B cell (primary cell): ENCODE data around the gene AFF2. TPM values are rescaled to one million over a fixed set of nuclear protein-coding genes. Genes with fewer than 3 reads are reported as not detected.

Experiments
- ATAC-seq: fragments of 200-7000 bp; cut with Tn5 transposase; one replicate; pipeline ENCODE4 v1.10.0; 2021; ENCODE audit warnings: low read depth, mild to moderate bottlenecking, moderate number of reproducible peaks, moderate library complexity
- CTCF ChIA-PET: fragments of 350-600 bp; sonication (Branson Sonifier 250); formaldehyde crosslinking; loops from one replicate; lab custom pipeline; 2021; ENCODE audit warnings: antibody characterized with exemption, inconsistent platforms; lab: Charles Lee
- POLR2A ChIA-PET: fragments of 350-600 bp; sonication (Branson Sonifier 250); formaldehyde crosslinking; loops from one replicate; lab custom pipeline; 2021; ENCODE audit warnings: antibody characterized with exemption; lab: Charles Lee
- DNase-seq: peaks from one replicate; pipeline ENCODE4 v3.0.0; 2013
- H2AFZ ChIP-seq: 2 replicates; pipeline ENCODE4 v1.6.1; 2012; ENCODE audit warnings: mild to moderate bottlenecking, low read depth, low read length; ENCODE audit not compliant: insufficient read depth, poor library complexity, severe bottlenecking
- H3K27ac ChIP-seq, 2 donors: 1 replicate in 1 of 2; 2 replicates in 1 of 2; pipeline ENCODE4 v1.5.1; 2012 to 2013; ENCODE audit warnings: low read length in 2 of 2, mild to moderate bottlenecking in 2 of 2, moderate library complexity in 1 of 2
- H3K27me3 ChIP-seq, 4 experiments: fragments of 200-600 bp in 1 of 4; sonication (generic) in 1 of 4; replicated peaks in 1 of 4; 1 replicate in 2 of 4; 2 replicates in 2 of 4; pipeline versions ENCODE4 v1.6.1 to v1.7.0; 2013 to 2016; ENCODE audit warnings: low read length in 3 of 4, mild to moderate bottlenecking in 2 of 4, mixed read lengths in 1 of 4, moderate library complexity in 1 of 4; ENCODE audit not compliant: insufficient read depth in 4 of 4, control insufficient read depth in 3 of 4; ENCODE audit errors: control extremely low read depth in 1 of 4
- H3K36me3 ChIP-seq, 2 experiments: replicated peaks in 1 of 2; 1 replicate in 1 of 2; 2 replicates in 1 of 2; pipeline versions ENCODE4 v1.6.1 to v1.7.1; 2013; ENCODE audit warnings: low read length in 1 of 2; ENCODE audit not compliant: insufficient read depth in 2 of 2, control insufficient read depth in 1 of 2; ENCODE audit errors: control extremely low read depth in 1 of 2, extremely low read depth in 1 of 2
- H3K4me1 ChIP-seq, 2 donors: fragments of 200-600 bp in 1 of 2; sonication (generic) in 1 of 2; 1 replicate in 1 of 2; 2 replicates in 1 of 2; pipeline versions ENCODE4 v1.5.1 to v1.6.1; 2013 to 2017; ENCODE audit warnings: low read length in 2 of 2; ENCODE audit not compliant: control insufficient read depth in 2 of 2, insufficient read depth in 2 of 2
- H3K4me2 ChIP-seq: replicated peaks from 2 replicates; pipeline ENCODE3; 2012; ENCODE audit warnings: mild to moderate bottlenecking, low read depth, low read length; ENCODE audit not compliant: poor library complexity, severe bottlenecking
- H3K4me3 ChIP-seq, 5 experiments: fragments of 200-600 bp in 1 of 5; sonication (generic) in 1 of 5; 1 replicate in 3 of 5; 2 replicates in 2 of 5; pipeline versions ENCODE4 v1.5.1 to v1.7.0; 2011 to 2016; ENCODE audit warnings: low read length in 4 of 5, mild to moderate bottlenecking in 4 of 5, low read depth in 2 of 5, control low read depth in 1 of 5, moderate library complexity in 1 of 5; ENCODE audit not compliant: insufficient read depth in 1 of 5; ENCODE audit errors: control extremely low read depth in 1 of 5, extremely low read depth in 1 of 5
- H3K79me2 ChIP-seq: fragments of 200-600 bp; sonication (generic); one replicate; pipeline ENCODE4 v1.6.0; 2016; ENCODE audit warnings: low read length; ENCODE audit not compliant: control insufficient read depth, insufficient read depth
- H3K9ac ChIP-seq: fragments of 200-600 bp; sonication (generic); 2 replicates; pipeline ENCODE4 v1.6.1; 2017; ENCODE audit warnings: mild to moderate bottlenecking, low read length, moderate library complexity
- H3K9me3 ChIP-seq, 3 donors: one replicate each; pipeline versions ENCODE4 v1.6.1 to v1.7.1; 2013; ENCODE audit warnings: low read length in 2 of 3; ENCODE audit not compliant: control insufficient read depth in 2 of 3, insufficient read depth in 1 of 3; ENCODE audit errors: control extremely low read depth in 1 of 3
- H4K20me1 ChIP-seq: 2 replicates; pipeline ENCODE4 v1.6.0; 2012; ENCODE audit warnings: mild to moderate bottlenecking, low read length; ENCODE audit not compliant: insufficient read depth, control insufficient read depth, poor library complexity, severe bottlenecking
- H3K27ac Mint-ChIP-seq: one replicate; pipeline ENCODE4 v1.8.0; 2021; ENCODE audit warnings: mixed read lengths
- H3K27me3 Mint-ChIP-seq: one replicate; pipeline ENCODE4 v1.8.0; 2021; ENCODE audit warnings: mixed read lengths
- H3K4me1 Mint-ChIP-seq: one replicate; pipeline ENCODE4 v1.8.0; 2021; ENCODE audit warnings: mixed read lengths
- H3K4me3 Mint-ChIP-seq: one replicate; pipeline ENCODE4 v1.8.0; 2021; ENCODE audit warnings: mixed read lengths
- H3K9me3 Mint-ChIP-seq: one replicate; pipeline ENCODE4 v1.8.0; 2022; ENCODE audit warnings: mixed read lengths; ENCODE audit not compliant: insufficient read depth
- EZH2 ChIP-seq: IDR thresholded peaks from 2 replicates; pipeline ENCODE4 v1.6.1; 2012; ENCODE audit warnings: borderline replicate concordance, low read depth, mild to moderate bottlenecking, moderate library complexity, low read length; ENCODE audit not compliant: insufficient read depth, poor library complexity, severe bottlenecking
- WGBS: methylation state at CpG from one replicate; pipeline ENCODE4 v1.1.5; 2013; ENCODE audit warnings: missing lambda C conversion rate; ENCODE audit not compliant: insufficient coverage; 5-methylcytosine and 5-hydroxymethylcytosine counted together
- intact Hi-C: fragments of 100-400 bp; cut with micrococcal nuclease; formaldehyde crosslinking; loops from one replicate; pipeline ENCODE4 v1.10.0; 2022
- polyA plus RNA-seq: library from polyadenylated mRNA; depleted of rRNA; stranded (reverse); fragments of >200 nt; gene quantifications from 2 replicates; pipeline ENCODE4 v1.2.3, GENCODE V29; 2012
- total RNA-seq, 2 donors: library from RNA; stranded (reverse); fragments of 120-200 nt in 1 of 2; gene quantifications; 1 replicate in 1 of 2; 2 replicates in 1 of 2; pipeline versions ENCODE4 v1.2.3 to v1.2.4, GENCODE V29; 2013 to 2022
- TF ChIP-seq, protein P1 (sequence below): fragments of 200-600 bp; IDR thresholded peaks from one replicate; pipeline ENCODE4 v1.8.0; 2022; ENCODE audit warnings: antibody characterized with exemption, mild to moderate bottlenecking

The AFF2 gene
- total and polyA plus RNA-seq, 2 donors (not counting 1 experiment from before 2014, with no cell fraction given) = 0.06 to 12.0 TPM

DNA sequence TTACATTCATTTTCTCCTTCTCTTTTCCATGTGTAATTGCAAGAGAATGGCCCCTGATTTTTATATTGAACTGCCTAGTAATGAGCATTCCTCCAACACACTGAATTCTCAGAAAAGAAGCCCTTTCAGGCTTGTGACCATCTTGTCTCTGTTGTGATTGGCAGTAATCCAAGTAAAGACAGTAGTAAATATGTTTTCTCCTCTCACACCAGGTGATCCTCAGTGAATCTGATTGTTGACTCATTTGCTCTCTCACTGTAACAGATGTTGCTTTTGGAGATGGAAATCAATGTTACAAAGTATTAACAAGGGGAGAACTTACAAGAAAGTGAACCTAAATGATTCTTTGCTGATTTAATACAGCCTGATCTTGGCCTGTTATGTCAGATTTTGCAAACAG lies 271.0 kb downstream of the AFF2 start:
- TF ChIP-seq, protein P1, sequence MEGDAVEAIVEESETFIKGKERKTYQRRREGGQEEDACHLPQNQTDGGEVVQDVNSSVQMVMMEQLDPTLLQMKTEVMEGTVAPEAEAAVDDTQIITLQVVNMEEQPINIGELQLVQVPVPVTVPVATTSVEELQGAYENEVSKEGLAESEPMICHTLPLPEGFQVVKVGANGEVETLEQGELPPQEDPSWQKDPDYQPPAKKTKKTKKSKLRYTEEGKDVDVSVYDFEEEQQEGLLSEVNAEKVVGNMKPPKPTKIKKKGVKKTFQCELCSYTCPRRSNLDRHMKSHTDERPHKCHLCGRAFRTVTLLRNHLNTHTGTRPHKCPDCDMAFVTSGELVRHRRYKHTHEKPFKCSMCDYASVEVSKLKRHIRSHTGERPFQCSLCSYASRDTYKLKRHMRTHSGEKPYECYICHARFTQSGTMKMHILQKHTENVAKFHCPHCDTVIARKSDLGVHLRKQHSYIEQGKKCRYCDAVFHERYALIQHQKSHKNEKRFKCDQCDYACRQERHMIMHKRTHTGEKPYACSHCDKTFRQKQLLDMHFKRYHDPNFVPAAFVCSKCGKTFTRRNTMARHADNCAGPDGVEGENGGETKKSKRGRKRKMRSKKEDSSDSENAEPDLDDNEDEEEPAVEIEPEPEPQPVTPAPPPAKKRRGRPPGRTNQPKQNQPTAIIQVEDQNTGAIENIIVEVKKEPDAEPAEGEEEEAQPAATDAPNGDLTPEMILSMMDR = no peak
- no peak for TF ChIP-seq EZH2
- Mint-ChIP-seq H3K9me3 (no peaks in the 10 kb centered on the region), H3K4me1 (no peaks in the 10 kb centered on the region), H3K4me3 (no peak overlapping the region), H3K27me3 (no peaks in the 10 kb centered on the region), H3K27ac (no peak overlapping the region)
- ChIA-PET CTCF (no interaction called here), POLR2A (no interaction called here)
- Histone ChIP-seq H3K79me2 (no peaks in the 10 kb centered on the region), H3K36me3 (no peaks in the 10 kb centered on the region), H3K4me2 (no peak overlapping the region), H3K9me3 (no peaks in the 10 kb centered on the region), H4K20me1 (no peaks in the 10 kb centered on the region), H3K27ac (no peak overlapping the region), H2AFZ (no peak overlapping the region), H3K4me3 (no peak overlapping the region), H3K27me3 (no peaks in the 10 kb centered on the region), H3K4me1 (no peaks in the 10 kb centered on the region), H3K9ac (no peak overlapping the region)
- ATAC-seq (no peak), DNase-seq (no peak)
- intact Hi-C loops = no loop called here

GRCh38 chrX:148774276-148774675 lies 273.9 kb downstream of the AFF2 start:
- WGBS = no CpG with 5 or more reads among the region's 4 CpGs
- Mint-ChIP-seq H3K4me3 (no peak overlapping the region), H3K4me1 (no peaks in the 10 kb centered on the region), H3K9me3 (no peaks in the 10 kb centered on the region), H3K27ac (no peak overlapping the region), H3K27me3 (no peaks in the 10 kb centered on the region)
- POLR2A ChIA-PET = no interaction called here
- CTCF ChIA-PET = no interaction called here
- Histone ChIP-seq H2AFZ (no peak overlapping the region), H3K27ac (no peak overlapping the region), H3K4me1 (no peaks in the 10 kb centered on the region), H3K9me3 (no peaks in the 10 kb centered on the region), H3K4me3 (no peak overlapping the region), H3K36me3 (no peaks in the 10 kb centered on the region), H3K9ac (no peak overlapping the region), H3K4me2 (no peak overlapping the region), H4K20me1 (no peaks in the 10 kb centered on the region), H3K79me2 (no peaks in the 10 kb centered on the region), H3K27me3 (no peaks in the 10 kb centered on the region)
- DNase-seq (no peak), ATAC-seq (no peak)
- intact Hi-C loops = no loop called here
- no peak for TF ChIP-seq EZH2
- TF ChIP-seq, protein P1 = no peak
